GM19455 (cell line): Measurements from ENCODE around the gene ARL16.
"Not testable (repeated sequence)": the region's sequence is repeated elsewhere in the genome, so short reads cannot be mapped to it uniquely, and the experiment has no call there.

Experiments
- ATAC-seq: cut with Tn5 transposase; IDR thresholded peaks from one replicate; pipeline ENCODE4 v1.9.1; 2021; ENCODE audit not compliant: unreplicated experiment

ARL16 gene

DNA sequence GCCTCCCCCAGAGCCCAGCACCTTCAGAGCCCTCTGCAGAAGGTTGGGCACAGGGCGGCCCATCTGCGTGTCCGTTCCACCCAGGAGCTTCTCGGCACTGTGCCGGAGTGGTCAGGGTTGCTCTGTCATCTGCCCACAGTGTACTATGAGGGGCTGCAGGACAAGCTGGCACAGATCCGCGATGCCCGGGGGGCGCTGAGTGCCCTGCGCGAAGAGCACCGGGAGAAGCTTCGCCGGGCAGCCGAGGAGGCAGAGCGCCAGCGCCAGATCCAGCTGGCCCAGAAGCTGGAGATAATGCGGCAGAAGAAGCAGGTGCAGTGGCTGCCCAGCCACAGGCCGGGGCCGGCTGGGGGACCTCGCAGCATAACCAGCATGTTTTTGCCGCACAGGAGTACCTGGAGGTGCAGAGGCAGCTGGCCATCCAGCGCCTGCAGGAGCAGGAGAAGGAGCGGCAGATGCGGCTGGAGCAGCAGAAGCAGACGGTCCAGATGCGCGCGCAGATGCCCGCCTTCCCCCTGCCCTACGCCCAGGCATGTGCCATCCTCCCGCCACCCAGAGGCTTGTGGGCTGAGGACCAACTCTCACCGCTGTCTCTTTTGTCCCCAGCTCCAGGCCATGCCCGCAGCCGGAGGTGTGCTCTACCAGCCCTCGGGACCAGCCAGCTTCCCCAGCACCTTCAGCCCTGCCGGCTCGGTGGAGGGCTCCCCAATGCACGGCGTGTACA, 12.8 kb upstream of the ARL16 start:
- ATAC-seq, result no peak

DNA sequence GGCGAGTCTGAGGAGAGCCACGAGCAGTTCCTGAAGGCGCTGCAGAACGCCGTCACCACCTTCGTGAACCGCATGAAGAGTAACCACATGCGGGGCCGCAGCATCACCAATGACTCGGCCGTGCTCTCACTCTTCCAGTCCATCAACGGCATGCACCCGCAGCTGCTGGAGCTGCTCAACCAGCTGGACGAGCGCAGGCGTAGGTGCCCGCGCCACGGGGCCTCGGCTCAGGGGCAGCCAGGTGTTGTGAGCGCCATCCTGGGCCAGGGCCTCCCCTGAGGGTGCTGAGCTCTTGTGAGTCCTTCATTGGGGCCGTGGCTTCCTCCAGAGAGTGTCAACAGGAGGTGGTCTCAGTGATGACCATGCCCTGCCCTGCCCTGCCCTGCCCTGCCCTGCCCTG, 12.2 kb upstream of the ARL16 start:
- ATAC-seq, result no peak

DNA sequence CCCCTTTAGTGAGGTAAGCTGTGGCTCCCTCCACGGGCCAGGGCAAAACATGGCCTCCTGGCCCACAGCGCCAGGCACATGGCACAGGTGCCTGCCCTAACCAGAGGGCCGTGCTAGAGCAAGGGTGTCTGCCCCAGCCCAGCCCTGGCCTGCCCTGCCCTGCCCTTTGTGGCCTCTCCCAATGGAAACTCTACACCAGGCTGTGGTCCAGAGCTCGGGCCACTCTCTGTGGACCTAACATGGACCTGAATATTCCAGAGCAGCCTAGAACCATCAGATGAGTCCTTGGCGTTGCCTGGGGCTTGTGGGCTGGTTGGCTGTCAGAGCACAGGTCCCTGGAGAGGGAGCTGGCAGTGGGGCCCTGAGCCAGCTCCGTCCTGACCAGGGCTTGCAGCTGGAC, 11.6 kb upstream of the ARL16 start:
- ATAC-seq, result no peak

DNA sequence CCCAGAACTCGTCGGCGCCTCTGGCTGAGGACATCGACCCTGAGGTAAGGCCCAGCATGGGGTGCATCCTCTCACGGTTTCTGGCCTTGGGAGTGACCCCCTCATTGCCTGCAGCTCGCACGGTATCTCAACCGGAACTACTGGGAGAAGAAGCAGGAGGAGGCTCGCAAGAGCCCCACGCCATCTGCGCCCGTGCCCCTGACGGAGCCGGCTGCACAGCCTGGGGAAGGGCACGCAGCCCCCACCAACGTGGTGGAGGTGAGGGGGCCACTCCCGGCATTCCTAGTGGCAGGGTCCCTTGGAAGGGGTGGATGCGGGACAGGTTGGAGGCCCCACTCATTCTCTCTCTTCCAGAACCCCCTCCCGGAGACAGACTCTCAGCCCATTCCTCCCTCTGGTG, 11.2 kb upstream of the ARL16 start:
- ATAC-seq, result no peak

DNA sequence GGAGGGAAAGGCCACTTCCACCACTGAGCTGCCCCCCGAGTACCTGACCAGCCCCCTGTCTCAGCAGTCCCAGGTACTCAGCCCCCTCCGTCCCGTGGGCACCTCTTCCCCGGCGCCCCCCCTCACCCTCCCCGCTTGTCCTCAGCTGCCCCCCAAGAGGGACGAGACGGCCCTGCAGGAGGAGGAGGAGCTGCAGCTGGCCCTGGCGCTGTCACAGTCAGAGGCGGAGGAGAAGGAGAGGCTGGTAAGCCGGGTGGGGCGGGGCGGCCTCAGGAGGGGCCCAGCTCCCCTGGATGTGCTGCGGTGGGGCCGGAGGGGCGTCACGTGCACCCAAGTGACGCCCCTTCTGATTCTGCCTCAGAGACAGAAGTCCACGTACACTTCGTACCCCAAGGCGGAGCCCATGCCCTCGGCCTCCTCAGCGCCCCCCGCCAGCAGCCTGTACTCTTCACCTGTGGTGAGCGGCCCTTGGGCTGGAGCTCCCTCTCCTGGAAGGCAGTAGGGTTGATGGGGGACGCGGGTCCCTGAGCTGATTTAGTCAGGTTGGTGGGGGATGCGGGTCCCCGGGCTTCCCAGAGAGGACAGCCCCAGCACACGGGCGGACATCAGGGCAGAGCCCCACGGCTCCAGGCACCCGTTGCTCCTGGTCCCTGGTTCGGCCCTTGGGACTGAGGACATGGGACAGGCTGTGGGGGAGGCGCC, 10.1 kb upstream of the ARL16 start:
- no peak for ATAC-seq

DNA sequence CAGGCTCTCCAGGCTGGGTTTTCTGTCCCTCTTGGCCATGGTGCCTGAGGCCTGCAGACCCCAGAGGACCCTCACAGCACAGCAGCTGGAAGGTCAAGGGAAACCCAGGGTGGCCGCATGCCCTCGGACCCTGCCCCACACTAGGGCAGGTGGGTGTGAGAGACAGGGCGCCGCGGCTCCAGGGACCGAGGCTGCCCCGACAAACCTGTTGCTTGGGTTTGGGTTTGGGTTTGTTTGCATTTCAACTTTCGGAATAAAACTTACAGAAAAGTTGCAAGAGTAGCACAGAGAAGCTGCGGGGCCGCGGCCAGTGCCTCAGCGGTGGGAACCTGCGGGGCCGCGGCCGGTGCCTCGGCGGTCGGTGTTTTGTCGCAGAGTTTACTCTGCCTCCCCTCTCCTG, 8.0 kb upstream of the ARL16 start:
- ATAC-seq, result no peak

DNA sequence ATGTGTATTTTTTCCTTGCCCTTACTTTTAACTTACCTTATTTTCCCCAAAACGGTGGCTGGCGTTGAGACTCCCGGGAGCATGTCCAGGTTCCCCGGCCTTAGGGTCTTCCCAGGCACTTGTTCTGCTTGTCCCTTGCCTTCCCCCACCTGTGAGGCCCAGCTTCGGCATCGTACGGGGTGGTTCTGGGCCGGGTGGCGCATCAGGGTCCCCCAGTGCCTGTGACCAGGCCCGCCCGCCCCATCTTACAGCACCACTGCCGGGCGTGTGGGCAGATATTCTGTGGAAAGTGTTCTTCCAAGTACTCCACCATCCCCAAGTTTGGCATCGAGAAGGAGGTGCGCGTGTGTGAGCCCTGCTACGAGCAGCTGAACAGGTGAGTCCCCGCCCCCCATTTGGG, 7.6 kb upstream of the ARL16 start:
- ATAC-seq, result no peak

DNA sequence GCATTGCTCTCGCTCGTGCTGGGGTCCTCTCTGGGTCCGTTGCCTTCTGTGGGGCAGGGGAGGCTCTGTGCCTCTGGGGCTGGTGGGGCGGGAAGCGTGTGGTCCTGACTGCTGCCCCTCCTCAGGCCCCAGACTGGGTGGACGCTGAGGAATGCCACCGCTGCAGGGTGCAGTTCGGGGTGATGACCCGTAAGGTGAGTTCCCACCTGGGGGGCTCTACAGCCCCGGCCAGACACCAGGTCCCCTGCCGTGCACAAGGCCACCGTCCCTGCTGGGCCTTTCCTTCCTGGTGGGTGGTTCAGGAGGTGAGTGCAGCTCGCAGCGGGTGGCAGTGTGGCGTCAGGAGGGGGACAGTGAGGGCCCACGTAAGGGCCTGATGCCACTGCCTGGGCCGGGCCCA, 7.0 kb upstream of the ARL16 start:
- ATAC-seq, result no peak

DNA sequence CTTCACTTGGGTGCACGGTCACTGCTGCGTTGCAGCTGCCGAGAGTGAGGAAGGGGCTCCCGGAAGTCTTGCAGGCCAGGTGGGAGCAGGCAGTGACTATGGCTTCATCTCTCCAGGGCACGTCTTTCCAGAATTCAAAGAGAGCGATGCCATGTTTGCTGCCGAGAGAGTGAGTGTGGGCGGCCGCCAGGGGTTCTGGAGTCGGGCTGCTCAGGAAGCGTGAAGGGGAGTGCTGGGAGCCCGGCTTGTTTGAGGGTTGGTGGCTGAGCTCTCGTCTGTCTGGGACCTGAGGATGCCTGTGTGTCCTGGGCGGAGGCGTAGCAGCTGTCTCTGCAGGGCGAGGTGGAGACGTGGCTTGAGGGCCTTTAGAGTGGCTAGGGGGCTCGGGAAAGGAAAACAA, 6.5 kb upstream of the ARL16 start:
- no peak for ATAC-seq

DNA sequence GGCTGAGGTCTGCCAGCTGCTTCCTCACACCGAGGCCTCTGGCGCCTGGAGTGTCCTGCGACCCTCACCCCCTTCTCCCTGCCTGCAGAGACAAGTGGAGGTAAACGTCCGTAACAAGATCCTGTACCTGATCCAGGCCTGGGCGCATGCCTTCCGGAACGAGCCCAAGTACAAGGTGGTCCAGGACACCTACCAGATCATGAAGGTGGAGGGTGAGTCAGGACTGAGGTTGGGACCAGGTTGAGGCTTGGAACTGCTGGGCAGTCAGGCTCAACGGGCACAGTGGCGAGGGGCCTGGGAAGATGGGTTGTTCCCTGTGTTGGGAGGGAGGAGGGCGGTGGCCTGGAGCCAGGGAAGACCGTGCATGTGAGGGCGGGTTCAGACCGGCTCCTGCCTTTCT, 5.0 kb upstream of the ARL16 start:
- no peak for ATAC-seq

DNA sequence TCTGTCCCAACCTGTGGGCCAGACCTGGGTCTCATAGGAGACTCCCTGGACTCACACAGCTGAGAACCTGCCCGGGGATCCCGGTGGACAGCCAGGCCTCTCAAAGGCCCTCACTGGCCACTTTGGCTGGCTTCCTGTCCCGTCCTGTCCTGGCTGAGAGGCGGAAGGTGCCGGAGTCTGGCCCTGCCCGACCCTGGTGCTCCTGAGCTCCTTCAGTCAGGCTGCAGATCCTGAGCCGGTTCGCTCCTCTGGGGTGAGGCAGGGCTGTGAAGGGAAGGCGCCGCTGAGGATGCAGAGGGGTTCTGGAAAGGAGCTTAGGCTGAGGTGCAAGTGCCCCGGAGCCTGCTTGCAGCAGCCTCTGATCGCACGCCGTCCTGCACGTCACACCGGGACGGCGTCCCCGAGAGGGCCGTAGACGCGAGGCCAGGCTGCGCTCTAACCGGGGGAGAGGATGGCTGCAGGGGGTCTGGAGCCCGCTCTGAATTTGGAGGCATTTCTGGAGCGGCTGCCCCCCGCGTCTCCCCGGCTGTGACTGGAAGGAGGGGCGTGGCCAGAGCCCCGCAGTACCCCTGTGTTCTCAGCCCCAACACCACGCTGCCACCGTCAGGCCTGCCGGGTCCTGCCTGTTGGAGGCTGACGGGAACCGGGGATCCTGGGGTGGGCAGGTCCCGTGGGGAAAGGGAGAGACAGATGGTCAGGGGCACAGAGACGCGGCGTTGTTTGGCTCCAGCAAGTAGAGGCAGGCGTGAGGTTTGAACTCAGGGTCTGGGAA, 4.4 kb upstream of the ARL16 start:
- ATAC-seq, result no peak

DNA sequence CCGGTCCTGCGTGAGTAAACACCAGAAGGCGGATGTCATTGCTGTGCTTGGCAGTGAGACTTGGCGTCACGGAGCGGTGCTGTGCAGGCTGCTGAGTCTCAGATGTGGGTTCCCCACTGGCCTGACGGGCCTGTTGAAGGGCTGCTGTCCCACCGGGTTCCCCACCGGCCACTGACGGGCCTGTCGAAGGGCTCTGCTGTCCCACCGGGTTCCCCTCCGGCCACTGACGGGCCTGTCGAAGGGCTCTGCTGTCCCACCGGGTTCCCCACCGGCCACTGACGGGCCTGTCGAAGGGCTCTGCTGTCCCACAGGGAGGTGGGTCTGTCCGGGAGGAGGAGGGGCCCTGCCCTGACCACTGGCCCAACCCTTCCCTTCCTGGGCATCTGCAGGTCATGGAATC, 3.0 kb upstream of the ARL16 start:
- no peak for ATAC-seq

DNA sequence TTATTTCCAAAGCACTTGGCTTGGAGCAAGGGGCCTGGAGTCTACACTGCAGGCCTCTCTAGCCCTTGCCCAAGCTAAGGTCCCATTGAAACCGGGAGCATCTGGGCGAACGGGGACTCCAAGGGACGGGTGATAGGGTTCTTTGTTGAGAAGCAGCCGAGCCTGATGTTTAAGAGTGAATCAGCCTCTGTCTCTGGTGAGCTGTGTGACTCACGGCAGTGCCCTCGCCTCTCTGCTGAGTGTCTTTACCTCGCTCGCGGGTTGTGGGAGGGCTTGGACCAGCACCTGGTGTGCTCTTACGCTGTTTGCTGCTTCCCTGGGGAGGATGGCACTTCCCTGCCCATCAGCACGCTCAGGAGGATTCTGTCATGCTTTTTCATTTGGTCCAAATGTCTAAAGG, 1.5 kb upstream of the ARL16 start:
- ATAC-seq, result no peak

DNA sequence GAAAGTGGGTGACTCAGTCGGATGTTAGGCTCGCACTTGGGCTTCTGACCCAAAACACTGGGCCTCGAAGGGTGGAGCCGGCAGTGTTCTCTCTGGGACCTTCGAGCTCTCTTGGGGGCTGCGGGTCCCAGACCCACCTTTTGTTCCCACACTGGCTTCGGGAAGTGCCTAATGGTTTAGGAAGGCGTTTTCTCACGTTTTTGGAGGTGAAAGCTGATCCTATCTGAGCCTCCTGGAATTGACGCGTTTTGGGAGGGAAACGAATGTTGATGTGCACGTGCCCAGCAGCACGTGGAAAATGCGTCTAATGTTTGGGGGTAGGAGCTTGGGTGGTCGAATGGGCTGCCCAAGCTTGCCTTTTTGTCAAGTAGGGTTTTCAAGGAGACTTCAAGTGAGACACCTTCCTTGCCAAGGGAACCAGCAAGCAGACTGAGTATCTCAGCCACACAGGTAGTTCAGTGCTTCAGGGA, 880 bp upstream of the ARL16 start:
- ATAC-seq, result no peak

DNA sequence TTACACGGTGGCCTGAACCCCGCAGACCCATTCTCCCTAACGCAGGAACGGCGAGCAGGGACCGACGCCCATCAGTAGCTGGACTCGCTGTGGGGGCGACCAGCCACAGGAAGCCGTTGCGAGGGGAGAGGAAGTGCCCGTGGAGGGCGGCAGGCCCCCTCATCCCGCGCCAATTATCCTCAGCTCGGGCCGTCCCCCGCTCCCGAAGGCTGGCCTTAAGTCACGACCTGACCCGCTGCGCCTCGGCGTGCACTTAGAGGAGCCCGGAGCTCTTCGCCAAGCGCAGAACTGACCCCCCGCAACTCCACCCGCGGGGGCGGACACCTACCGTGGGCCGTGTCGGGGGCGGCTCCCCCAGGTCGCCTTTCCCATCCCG, 401 bp downstream of the ARL16 start:
- peak; percentile 16 for ATAC-seq

DNA sequence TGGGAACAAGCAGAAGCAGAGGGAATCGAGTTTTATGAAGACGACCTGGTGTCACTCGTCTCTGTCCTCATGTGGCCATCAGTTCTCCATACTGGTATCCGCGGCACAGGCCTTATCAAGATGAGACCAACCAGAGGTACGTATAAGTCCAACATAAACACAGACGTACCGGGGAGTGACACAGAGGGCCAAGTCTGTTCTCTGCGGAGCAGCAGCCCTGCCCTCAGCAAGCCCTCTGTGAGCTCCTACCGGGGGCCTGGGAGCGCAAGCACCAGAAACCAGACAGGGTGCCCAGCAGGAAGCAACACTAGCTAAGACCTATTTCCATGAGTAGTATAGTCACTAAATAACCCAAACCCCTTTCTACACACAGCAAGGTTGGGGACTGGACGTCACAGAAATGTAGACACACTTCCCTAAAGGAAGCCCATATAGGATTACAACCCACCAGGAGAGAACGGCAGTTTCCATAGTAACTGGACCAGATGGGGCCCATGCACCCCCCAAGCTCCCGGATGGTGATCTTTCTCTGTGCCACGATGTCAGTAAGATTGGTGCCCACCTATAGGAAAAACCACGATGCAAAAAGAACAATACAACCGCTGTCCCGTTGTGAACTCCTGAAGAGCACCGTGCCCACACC, 911 bp downstream of the ARL16 start:
- no peak for ATAC-seq

DNA sequence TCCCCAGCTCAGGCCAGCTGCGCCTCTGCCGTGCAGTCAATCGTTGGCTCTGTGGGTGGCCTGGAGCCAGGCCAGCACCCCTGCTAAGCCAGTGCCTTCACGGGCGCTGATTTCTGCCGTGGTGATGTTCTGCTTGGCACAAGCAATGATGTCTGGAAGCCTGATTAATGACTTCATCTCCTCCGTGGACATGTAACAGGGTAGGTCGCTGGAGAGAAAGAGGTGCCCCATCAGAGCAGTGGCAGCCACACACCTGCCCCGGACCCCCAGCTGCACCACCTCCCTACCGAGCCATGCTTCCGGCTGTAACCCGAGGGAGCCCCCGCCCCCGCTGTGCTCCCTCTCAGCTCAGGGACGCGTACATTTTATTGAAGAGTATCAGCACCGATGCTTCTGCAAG, 1.9 kb downstream of the ARL16 start:
- ATAC-seq, result no peak

DNA sequence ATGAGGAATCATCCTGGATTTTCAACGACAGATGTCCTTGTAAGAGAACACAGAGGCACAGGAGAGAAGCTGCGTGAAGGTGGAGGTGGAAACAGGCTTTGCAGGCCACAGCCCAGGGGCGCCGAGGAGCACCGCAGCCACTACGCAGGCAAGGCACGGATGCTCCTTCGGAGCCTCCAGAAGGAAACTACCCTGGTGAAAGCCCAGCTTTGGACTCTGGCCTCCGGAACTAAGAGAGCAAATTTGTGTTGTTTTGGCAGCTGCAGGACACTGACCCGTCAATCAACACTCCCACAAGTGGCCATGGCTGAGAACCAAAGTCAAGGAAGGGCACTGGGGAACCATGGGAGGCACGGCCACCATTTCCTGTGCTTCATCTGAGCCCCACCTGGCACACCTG, 3.4 kb downstream of the ARL16 start:
- ATAC-seq, result no peak

DNA sequence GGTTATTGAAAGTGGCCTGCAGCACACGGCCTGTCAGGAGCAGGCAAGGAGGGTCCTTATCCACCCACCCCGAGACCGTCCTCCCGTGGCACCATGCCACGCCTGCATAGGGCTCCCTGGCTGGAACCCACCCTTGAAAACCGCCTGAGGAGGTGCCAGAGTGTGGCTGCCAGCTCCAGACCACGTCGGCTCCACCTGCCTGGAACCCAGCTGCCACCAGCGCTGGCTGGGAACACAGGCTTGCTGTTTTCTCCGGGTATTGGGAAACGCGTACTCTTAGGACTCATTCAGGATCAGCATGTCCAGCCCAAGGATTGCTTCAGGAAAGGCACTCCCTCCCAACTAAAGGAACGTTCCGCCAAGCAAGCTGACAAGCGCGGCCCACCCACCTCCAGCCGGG, 6.7 kb downstream of the ARL16 start:
- ATAC-seq, result no peak

DNA sequence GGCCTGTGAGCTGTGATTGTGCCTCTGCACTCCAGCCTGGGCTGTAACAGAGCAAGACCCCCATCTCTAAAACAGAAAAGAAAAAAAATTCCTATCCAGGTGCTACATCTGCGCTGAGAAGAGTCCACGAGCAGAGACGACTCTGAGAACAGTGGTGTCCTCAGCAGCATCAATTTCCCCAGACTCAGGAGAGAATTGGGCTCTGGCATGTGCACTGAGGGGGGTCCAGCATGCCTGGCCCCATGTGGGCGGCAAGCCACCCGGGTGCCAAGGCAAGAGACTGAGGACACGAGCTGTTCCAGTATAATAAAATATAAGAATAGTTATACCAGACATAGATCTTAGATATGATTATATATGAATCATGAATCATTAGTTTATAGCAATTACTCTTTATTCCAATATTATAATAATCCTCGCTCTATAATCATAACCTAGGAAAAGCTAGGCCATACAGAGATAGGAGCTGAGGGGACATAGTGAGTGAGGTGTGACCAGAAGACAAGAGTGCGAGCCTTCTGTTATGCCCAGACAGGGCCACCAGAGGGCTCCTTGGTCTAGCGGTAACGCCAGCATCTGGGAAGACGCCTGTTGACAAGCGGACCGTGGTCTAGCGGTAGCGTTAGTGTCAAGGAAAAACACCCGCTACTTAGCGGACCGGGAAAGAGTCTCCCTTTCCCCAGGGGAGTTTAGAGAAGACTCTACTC, 7.9 kb downstream of the ARL16 start:
- ATAC-seq, result not testable (repeated sequence)
